A673 (cell line): ENCODE measurements around the gene JOSD1.

Experiments
- EZH2 ChIP-seq: fragments of 200-600 bp; sonication (generic); IDR thresholded peaks from 2 replicates; pipeline ENCODE4 v1.6.1; 2017; ENCODE audit warnings: borderline replicate concordance, low read depth, mild to moderate bottlenecking, mixed read lengths, antibody characterized with exemption, low read length; ENCODE audit not compliant: poor library complexity, severe bottlenecking
- TF ChIP-seq, protein P1 (sequence below): fragments of 300-800, 200-600 bp; sonication (generic); conservative IDR thresholded peaks from 2 replicates; pipeline ENCODE4 v1.5.1; 2017; ENCODE audit warnings: low read depth, mild to moderate bottlenecking, antibody characterized with exemption, low read length, moderate library complexity, mixed read lengths

DNA sequence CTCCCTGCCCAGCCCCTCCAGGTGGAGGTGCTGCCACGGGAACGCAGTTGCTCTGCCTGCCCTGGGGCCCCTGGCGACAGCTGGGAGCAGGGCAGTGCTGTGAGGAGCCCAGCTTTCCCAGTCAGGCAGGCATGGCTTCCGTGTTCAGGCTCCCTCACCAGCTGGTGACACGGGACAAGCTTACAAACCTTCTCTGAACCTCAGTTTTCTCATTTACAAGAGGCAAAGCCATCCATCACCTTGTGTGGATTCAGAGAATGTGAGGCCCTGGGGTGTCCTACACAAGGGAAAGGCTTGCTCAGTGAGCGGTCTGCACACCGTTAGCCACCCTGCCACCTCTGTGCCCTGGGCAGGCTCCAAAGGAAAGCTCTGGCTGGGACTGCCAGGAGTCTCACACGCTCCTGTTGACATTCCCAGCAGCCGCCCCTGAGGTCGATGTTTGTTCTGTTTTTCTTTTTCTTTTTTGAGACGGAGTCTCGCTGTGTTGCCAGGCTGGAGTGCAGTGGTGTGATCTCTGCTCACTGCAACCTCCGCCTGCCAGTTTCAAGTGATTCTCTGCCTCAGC is 31.6 kb upstream of the JOSD1 start:
- TF ChIP-seq, protein P1, sequence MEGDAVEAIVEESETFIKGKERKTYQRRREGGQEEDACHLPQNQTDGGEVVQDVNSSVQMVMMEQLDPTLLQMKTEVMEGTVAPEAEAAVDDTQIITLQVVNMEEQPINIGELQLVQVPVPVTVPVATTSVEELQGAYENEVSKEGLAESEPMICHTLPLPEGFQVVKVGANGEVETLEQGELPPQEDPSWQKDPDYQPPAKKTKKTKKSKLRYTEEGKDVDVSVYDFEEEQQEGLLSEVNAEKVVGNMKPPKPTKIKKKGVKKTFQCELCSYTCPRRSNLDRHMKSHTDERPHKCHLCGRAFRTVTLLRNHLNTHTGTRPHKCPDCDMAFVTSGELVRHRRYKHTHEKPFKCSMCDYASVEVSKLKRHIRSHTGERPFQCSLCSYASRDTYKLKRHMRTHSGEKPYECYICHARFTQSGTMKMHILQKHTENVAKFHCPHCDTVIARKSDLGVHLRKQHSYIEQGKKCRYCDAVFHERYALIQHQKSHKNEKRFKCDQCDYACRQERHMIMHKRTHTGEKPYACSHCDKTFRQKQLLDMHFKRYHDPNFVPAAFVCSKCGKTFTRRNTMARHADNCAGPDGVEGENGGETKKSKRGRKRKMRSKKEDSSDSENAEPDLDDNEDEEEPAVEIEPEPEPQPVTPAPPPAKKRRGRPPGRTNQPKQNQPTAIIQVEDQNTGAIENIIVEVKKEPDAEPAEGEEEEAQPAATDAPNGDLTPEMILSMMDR = no peak
- no peak for TF ChIP-seq EZH2
